Esophagus squamous epithelium (tissue), 4 donors: Measurements from ENCODE around the gene BCL2.

ENCODE experiments used
- CTCF ChIP-seq, 6 experiments: fragments of 450-650 bp in 4 of 6; fragments of 200-600 bp in 2 of 6; sonication (generic) in 2 of 6; IDR thresholded peaks; one replicate each; pipeline ENCODE4 v1.5.1; 2016 to 2019; ENCODE audit warnings: antibody characterized with exemption in 6 of 6, mild to moderate bottlenecking in 4 of 6, moderate library complexity in 4 of 6
- POLR2A ChIP-seq, 4 donors: fragments of 450-650 bp; IDR thresholded peaks; one replicate each; pipeline ENCODE4 v1.6.1; 2017; ENCODE audit warnings: antibody characterized with exemption in 4 of 4, mild to moderate bottlenecking in 4 of 4, moderate library complexity in 3 of 4

- TF ChIP-seq CTCF (IDR thresholded peaks at IDR 0.05) (no peak), POLR2A (IDR thresholded peaks at IDR 0.05) (no peak)
These were observed 82.4 kb downstream of the BCL2 start for GRCh38 chr18:63236921-63237846.
